Stimulated activated CD8-positive, alpha-beta memory T cell treated with anti-CD3 and anti-CD28 coated beads, Interleukin-7, amount 100 ng/mL, for 1 hour (primary cell): Measurements from ENCODE around the gene NRG2.

Experiments
- DNase-seq, 2 donors: peaks; one replicate each; pipeline ENCODE4 v3.0.0-alpha.2; 2020; ENCODE audit warnings: low read depth in 2 of 2

NRG2 gene

GRCh38 chr5:139969318-139969717 is 73.8 kb downstream of the NRG2 start:
- no peak for DNase-seq

DNA sequence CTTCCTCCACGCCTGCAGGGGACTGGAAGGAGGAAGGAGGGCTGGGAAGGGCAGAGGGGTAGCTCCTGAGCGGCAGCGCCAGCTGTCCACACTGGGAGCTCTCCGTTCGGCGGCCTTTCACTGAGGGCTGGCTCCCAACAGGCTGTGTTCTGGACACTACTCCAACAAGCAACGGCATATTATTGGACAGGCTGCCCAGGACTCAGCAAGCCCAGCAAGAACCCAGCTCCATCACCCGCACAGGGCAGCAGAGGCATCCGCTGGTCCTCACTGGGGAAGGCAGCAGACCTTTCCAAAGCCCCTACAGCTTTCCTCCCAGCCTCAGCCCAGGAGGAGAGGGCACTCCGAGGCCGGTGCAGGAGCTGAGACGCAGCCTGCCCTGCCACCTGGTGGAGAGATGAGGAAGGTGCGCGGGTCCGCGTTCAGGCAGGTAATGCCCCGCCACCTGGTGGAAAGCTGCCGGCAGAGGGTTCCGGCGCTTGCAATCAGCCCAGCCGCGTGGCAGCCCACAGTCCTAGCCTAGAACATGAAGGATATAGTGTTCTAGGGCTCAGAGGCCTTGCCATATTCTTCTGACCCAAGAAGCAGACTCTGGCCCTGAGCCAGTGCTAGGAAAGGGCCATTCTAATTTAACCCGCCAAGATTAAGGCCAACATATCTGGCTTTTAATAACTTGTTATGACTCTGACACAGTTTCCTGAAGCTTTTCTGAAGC is 74.4 kb downstream of the NRG2 start:
- peak; percentile 71 to 75 for DNase-seq

DNA sequence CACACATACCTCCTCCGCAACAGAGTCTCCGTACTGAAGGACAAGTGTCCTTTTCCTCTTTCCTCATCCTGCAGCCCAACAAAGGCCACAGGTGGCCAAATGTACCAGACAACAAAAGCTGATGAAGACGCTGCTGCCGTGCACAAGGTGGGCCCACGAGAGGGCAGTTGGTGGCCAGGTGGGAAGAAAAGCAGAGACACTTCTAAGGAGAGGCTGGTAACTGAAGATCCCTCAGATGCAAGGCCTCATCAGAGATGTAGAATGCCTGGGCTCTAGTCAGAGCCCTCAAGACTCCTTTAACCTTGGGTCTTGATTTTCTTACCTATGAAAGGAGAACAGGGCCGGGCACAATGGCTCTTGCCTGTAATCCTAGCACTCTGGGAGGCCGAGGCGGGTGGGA is 75.7 kb downstream of the NRG2 start:
- no peak for DNase-seq

DNA sequence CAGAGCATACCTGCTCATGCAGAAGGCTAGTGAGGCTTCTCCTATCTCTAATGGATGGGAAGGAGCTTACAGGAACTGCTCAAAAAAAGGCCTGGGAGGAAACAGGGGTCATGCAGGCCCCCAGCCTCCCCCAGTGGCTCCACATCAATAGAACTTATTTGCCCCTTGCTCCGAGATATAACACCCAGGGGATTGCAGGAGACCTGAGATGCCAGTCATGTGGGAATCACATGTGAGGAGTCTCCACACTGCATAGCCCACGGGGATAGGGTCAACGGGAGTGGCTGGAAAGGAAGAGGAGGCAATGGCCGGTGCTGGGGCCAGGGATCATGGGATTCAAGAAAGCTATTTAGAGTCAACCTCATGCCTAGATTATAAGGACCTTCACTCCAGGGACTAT is 76.2 kb downstream of the NRG2 start:
- no peak for DNase-seq

- no peak for DNase-seq
Measured at GRCh38 chr5:139964994-139965565, 78.0 kb downstream of the NRG2 start.

DNA sequence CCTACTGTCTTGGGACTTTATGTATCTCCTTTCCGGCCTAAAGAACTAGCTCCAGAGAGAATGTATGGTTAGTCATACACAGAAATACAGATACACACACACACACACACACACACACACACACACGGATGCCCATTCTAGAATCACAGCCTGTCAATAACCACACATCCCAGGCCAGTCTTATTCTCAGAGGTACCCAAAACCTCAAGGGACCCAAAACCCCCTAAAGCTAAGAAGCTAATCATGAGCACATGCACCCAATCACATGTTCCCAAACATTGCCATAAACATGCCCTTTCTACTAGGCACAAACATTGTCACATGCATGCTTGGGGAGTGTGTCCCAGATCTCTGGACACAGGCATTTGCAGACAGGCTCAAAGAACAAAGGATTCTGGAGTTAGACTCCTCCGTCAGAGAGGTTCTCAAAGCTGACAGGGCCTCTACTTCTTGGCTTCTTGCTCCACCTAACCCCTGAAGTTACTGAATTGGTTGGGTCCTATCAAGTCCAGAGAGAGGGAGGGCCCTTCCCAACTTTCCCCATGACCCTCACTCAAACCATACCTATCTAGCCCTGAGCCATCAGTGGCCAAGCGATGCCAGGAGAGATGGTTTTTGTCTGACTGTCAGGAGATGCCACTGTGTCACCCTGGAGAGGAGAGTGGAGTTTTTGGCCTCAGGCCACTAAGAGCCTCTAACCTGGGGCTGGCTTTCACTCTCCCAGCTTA is 78.7 kb downstream of the NRG2 start:
- DNase-seq = no peak

DNA sequence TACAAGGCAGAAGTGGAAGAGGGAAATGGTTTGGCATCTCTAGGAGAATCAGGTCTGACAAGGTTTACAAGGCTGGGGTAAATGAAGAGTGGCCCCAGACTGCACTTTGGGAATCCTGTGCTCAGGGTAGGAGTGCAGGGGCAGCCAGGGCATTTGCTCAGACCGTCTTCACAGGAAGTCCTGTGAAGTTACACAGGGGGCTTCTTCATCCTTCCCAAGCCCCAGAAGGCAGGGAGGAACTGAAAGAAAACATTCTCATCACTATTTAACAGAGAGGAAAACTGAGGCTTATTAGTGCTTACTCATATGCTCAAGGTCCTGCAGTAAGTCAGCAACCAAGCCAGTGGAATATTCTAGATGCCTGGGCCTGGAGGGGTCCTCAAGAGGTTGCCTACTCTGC is 80.7 kb downstream of the NRG2 start:
- DNase-seq = no peak

GRCh38 chr5:139961435-139962157 is 81.5 kb downstream of the NRG2 start:
- no peak for DNase-seq

- DNase-seq = no peak
Measured at GRCh38 chr5:139960723-139961383, 82.2 kb downstream of the NRG2 start.

GRCh38 chr5:139958432-139959148 is 84.5 kb downstream of the NRG2 start:
- no peak for DNase-seq

DNA sequence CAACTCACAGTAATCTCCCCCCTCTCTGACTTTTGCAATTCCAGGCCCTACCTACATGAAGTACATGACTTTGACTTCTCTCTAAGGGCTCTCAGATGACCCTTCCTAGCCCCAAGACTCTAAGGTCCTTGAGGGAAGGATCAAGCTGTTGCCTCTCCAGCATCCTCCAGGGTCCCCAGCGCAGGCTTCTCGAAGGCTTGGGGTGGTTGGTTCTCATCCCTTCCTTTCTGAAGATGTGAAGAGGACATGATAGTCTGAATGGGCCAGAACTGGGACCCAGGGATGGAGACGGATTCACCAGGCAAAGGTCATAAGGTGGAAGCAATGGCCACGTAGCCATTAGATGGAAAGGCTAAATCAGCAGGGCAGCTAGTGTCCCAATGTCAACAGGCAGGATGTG is 86.8 kb downstream of the NRG2 start:
- no peak for DNase-seq

GRCh38 chr5:139955616-139956273 is 87.4 kb downstream of the NRG2 start:
- no peak for DNase-seq

- no peak for DNase-seq
Measured at GRCh38 chr5:139955053-139955605, 88.0 kb downstream of the NRG2 start.

GRCh38 chr5:139954462-139954861 is 88.6 kb downstream of the NRG2 start:
- no peak for DNase-seq

DNA sequence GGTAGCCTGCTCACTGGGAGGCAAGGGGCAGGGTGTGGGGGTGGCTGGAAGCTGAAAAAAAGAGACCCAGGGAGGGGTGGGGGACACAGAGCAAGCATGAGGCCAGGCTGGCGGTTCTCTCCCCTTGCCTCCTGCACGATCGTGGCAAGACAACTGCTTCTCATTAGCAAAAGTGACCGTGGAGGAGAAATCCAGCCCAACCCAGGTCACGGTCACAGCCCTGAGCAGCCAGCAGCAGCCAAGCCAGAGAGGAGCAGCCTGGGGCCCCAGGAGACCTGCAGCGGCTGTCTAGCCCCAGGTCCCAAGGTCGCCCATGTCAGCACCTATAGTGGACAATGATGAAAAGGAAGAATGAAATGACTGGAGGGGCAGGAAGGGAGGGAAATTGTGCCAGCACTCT is 89.1 kb downstream of the NRG2 start:
- DNase-seq = no peak

- no peak for DNase-seq
Measured at GRCh38 chr5:139952574-139952973, 90.5 kb downstream of the NRG2 start.

DNA sequence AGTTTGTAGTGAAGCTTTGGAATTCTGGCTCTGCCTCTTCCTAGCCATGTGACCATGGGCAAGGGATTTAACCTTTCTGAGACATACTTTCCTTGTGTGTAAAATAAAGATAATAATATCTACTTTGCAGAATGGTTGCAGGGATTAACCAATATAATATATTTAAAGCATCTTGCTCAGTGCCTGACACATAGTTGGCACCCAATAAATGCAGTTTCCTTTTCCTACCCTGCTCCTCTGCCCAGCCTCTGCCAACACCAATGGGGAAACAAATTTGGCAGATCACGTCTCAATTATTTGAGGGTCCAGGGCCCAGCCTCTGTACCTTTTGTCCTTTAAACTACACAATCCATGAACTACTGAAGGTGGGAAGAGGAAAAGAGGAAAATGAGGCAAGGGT is 91.1 kb downstream of the NRG2 start:
- no peak for DNase-seq

DNA sequence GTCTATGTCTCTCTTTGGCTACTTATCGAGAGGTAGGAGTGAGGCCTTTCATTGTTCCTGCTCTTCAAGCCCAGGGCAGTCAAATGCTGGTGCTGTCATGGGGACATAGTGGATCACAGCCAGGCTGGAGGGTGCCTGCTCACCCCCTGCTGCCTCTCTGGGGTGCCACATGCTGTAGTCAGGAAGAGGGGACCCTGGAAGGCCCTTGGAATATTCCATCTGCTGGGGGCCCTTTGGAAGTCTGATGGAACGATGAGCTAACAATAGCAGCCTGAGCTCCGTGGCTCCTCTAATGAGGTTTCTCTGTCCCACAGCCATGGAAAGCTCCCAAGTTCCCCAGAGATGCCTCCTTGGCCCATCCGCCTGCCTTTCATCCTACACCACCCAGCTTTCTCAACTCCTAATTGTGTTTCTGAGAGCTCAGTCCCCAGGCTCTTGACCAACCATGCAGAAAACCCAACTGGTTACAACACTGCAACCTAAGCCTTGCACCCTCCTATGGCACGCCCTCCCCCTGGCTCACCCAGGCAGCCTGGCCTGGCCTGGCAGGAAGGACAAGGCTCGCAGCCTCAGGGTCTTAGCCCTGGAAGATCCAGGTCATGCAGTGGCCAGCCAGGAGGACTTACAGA is 91.7 kb downstream of the NRG2 start:
- DNase-seq = no peak

DNA sequence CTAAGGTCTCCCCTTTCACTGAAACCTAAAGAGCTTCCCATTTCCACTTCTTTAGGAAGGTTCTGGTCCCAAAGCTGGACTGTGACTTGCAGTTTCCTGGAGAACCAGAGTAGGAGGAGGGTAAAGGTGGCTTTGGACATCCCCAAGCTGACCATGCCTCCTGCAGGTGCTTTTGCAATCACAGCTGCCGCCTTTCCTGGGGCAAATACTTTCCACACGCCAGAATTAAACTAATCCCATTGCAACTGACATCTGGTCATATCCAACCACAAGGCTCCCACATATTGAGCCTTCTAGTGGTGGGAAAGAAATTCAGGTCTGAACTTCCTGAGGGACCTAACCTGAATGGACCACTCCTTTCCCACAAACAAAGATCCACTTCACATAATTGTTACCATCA is 92.7 kb downstream of the NRG2 start:
- DNase-seq = no peak

GRCh38 chr5:139949710-139950109 is 93.4 kb downstream of the NRG2 start:
- no peak for DNase-seq
